HL-60/S4 (cell line): ENCODE data around the gene A1BG.
"Not testable (repeated sequence)": the region's sequence is repeated elsewhere in the genome, so short reads cannot be mapped to it uniquely, and the experiment has no call there.

Experiments used
- in situ Hi-C: fragments of 300-500 bp; cut with MboI; formaldehyde crosslinking; loops from 2 replicates; pipeline ENCODE4 v1.14.3; 2022; ENCODE audit warnings: low sequenced_read_pairs

Gene A1BG

GRCh38 chr19:58386576-58387337 lies 33.5 kb upstream of the A1BG start, which contains the start of gene RPS5:
Gene RPS5 (plus strand): TSS chr19:58387269. CDS start chr19:58388138, 869 bp downstream.
- in situ Hi-C loops = no loop called here

GRCh38 chr19:58385891-58386575 lies 32.7 kb upstream of the A1BG start:
- in situ Hi-C loops = no loop called here

GRCh38 chr19:58385313-58385890 lies 32.1 kb upstream of the A1BG start:
- in situ Hi-C loops = no loop called here

GRCh38 chr19:58382997-58383603 lies 29.8 kb upstream of the A1BG start:
- in situ Hi-C loops = no loop called here

GRCh38 chr19:58381460-58382212 lies 28.3 kb upstream of the A1BG start:
- in situ Hi-C loops = no loop called here

GRCh38 chr19:58380662-58381459 lies 27.6 kb upstream of the A1BG start, which contains the start of gene ZNF837:
Gene ZNF837 (minus strand): TSS chr19:58381030. CDS start chr19:58369332, 11,698 bp downstream.
- in situ Hi-C loops = no loop called here

GRCh38 chr19:58380037-58380661 lies 26.9 kb upstream of the A1BG start:
- in situ Hi-C loops = no loop called here

- in situ Hi-C loops = no loop called here
Observed at GRCh38 chr19:58379246-58379645, 26.0 kb upstream of the A1BG start.

- in situ Hi-C loops = not testable (repeated sequence)
Observed at GRCh38 chr19:58376724-58377123, 23.4 kb upstream of the A1BG start.

GRCh38 chr19:58374200-58374599 lies 20.9 kb upstream of the A1BG start:
- in situ Hi-C loops = no loop called here

GRCh38 chr19:58372311-58373133 lies 19.2 kb upstream of the A1BG start:
- in situ Hi-C loops = no loop called here

GRCh38 chr19:58368561-58369360 lies 15.5 kb upstream of the A1BG start:
- in situ Hi-C loops = no loop called here

- in situ Hi-C loops = no loop called here
Observed at GRCh38 chr19:58367698-58368454, 14.6 kb upstream of the A1BG start.

- in situ Hi-C loops = no loop called here
Observed at GRCh38 chr19:58366585-58367430, 13.5 kb upstream of the A1BG start.

- in situ Hi-C loops = no loop called here
Observed at GRCh38 chr19:58364146-58364545, 10.9 kb upstream of the A1BG start.
